HS-27A (cell line): ENCODE data around the gene NR3C2.

ENCODE experiments used
- DNase-seq: peaks from one replicate; pipeline ENCODE4 v3.0.0-alpha.2; 2012; ENCODE audit warnings: low read depth, missing footprints

The NR3C2 gene

DNA sequence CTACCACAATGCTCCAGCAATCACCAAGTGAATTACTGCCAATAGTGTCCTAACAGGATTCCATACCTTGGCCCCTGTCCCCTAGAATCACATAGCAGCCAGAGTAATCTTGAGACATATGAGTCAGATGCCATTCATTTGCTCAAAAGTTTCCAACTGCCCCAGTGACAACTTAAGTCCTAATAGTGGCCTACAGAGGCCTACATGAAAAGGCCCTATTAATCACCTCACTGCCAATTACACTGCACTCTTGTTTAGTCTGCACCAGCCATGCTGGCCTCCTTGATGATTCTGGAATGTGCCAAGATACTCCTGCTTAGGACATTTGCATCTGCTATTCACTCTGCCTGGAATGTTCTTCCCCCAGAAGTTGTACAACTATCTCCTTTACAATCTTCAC, 130.7 kb downstream of the NR3C2 start:
- DNase-seq = no peak

DNA sequence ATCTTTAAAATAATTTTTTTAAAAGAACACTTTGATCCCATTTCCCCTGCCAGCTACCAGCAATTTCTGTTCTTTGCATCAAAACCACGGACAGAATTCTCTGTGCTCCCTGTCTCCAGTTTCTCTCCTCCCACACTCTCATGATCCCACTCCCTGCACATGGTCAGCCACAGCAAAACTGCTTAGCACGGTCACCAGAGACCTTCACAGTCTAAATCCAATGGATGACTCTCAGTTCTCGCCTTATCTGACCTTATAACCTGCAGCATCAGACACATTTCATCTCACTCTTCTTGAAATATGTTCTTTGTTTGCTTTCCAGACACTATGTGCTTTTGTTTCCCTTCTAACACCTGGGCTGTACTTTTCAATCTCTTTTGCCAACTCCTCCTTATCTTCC, 131.5 kb downstream of the NR3C2 start:
- DNase-seq = no peak

DNA sequence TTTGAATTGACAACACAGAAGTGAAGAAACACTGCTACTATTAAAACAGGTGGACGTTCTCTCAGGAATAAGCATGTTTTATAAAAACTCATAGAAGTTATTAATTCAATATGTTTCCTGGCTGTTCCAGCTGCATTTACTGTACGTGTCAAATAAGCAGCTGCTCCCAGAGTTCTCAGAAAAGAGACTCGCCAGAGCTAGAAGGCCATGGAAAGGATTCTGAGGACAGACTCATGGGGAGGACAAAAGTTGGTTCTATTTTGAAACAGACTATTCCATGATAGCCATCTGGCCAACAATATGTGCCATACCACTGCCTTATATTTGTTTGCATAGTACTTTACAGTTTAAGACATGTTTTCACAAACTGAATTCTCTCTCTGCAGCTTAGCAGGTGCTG, 136.5 kb downstream of the NR3C2 start:
- no peak for DNase-seq

DNA sequence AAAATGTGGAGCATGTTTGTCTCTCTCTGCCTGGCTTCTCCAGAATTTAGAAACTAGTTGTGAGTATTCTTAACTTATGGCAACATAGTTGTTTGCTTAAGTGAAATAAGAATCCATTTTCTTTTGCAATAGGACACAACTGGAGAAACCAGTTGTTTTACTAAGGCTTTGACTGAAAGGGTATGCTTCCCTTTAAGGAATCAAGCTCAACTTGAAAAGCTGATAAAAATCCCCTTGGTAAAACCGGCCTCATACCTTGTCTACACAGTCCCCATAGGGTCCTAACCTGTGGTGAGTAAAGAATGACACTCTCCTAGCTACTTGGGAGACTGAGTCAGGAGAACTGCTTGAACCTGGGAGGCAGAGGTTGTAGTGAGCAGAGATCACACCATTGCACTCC, 139.8 kb downstream of the NR3C2 start:
- DNase-seq = no peak

DNA sequence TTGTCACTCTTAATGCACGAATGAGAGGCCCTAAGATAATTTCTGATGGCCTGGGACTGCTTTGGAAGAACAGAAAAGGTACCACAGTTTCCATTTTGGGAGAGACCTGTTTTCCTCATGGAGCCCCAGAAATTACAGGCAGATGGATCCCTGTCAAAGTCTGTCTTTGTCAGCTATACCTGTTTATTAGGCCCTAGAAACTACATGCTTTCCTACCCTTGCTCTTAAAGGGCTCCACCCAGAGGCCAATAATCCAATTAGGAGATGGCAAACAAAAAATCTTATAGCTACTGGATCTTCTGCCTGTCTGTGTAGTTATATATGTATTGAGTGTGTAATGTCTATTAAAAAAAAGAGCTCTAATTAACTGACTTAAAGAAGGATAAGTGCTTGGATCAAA, 141.3 kb downstream of the NR3C2 start:
- no peak for DNase-seq

DNA sequence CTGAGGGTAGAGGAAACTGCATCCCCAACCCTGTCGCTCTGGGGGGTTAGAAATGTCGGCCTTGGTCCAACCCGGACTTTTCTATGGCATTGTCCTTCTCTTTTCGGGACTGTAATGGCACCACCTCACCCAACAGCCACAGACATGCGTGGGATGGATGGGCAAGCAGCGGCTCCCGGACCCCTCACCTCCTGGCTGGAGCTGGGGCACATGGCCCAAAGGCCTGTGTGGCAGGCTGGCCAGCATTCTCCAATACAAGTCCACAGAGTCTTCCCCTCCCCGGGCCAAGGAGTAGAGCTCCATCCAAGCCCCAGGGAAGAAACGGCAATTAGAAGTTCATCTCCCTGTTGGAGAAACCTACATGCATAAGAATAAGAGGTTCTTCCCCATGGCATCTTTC, 142.9 kb downstream of the NR3C2 start:
- no peak for DNase-seq

DNA sequence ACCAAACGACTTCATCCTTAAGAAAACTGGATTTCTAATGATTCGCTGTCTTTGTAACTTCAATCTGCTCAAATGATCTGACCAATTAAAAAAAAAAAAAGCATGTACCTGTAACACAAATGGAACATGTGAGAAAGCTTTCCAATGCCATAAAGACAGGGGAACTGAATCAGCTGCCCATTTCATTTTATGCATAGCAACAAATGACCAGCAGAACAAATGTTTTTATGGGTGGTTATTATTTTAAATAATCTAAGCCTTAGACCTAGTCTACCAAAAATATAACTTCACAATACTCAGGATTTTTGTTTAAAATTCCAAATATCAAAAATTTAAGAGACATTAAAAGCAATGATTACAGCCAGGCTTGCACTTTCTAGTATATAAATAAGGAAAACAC, 145.7 kb downstream of the NR3C2 start:
- no peak for DNase-seq

DNA sequence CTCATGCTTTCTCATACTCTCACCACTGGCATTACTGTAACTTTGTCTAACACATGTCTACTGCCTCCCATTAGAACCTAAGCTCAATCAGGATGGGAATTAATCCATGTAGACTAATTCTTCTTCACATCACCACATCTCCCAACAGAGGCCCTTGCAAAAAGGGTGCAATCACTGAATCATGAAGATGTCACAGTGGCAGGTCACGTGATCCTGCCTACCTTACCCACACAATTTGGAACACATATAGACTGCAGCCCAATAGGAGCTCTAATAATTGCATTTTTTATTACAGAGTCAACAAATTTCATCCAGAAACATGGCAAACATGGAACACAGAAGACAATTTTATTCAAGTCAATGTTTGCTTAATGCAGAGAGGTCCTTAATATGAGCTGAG, 146.6 kb downstream of the NR3C2 start:
- DNase-seq = no peak

DNA sequence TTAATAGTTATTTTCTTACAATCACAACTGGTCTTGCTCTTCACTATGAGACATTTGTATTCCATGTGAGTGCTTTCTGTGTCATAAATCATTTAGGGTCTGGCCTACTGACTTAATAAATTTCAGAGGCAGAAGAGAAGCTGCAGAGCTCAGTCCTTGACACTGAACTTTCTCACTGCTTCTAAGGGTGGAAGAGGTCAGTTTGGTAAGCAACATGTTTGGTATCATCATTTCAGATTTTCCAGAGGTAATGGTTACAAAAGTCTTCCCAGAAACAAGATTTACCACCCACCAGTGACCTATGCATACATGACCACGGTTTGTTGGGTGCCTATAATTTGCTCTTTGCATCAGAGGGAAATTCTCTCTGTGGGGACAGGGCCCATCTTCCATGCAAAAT, 148.6 kb downstream of the NR3C2 start:
- no peak for DNase-seq

DNA sequence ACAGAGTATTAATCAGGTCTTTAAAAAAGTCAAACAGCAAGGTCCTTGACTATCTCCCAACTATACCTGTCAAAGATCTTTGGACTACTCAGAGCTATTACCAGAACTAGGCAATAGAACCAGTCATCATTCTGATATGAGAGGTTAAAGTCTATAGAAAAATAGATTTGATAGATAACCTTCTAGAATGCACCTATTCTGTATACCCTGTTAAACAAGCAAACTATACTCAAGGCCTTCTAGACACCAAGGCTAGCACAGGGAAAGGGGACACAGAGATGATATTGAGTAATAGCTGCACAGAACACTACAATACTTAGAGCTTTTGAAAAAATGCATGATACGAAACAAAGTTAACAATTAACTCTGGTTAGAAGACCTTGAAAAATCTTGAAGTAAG, 149.5 kb downstream of the NR3C2 start:
- DNase-seq = no peak

DNA sequence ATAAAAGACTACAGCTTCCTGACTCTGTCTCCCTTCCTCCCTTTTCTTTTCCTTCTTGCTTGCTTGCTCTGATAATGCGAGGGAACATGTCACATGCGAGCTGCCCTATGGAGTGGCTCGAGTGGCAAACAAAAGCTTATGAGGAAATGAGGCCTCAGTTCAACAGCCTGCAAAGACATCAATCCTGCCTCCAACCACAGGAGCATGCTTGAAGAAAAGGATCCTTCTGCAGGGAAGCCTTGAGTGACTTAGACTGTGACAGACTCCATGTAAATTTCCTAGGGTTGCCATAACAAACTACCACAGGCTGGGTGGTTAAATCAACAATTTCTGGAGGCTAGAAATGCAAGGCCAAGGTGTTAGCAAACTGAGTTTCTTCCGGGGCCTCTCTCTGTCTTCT, 152.5 kb downstream of the NR3C2 start:
- DNase-seq = no peak

DNA sequence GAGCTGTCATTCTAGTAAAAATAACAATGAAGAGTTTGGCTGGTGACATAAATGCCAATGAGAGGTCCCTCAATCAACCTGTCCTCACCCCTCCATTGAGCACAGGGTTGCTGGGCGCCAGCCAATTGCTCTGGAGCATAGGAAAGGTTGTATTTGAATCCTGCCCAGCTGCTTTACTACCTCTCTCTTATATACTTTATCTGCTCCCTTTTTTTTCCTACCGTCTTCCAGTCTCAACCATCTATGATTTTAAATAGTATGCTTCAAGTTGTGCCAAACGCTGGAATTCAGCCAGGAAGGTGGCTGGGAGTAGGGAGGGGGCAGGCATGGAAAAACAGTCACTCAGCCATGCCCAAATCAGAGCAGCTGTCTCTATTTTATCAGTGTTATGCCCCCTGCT, 153.8 kb downstream of the NR3C2 start:
- no peak for DNase-seq

DNA sequence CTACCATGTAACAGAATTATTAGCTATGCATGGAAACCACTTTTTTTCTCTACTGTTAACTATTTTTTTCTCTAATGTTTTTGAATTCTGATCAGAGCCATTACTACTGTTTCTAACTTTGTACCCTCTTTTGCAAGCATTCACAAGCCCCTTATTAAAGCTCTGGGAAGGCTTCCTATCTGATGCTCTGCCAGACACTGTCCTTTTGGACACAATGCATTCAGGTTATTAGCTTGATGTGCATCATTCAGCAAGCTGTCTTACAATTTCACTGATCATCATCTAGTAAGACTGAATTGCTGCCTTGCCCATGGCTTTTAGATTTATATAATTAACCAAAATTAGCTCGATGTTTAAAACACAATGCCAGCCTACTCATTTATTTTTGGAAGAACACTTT, 155.1 kb downstream of the NR3C2 start:
- DNase-seq = no peak

DNA sequence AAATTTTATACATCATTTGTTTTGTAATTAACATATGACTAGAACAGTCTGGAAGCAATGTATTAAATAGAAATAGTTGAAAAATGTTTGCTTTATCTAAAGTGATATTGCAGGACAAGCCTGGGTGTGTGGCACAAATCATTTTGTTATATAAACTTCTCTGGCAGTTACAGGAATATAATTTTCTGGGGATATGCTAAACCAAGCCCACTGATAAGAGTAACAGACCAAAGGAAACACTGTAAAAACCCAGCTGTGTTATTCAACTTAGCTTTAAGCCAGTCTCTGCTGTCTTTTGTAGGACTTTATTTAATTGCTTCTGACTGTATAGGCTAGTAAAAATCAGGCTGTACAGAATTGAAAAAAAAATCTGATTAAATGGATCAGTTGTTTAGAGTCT, 156.2 kb downstream of the NR3C2 start:
- no peak for DNase-seq

DNA sequence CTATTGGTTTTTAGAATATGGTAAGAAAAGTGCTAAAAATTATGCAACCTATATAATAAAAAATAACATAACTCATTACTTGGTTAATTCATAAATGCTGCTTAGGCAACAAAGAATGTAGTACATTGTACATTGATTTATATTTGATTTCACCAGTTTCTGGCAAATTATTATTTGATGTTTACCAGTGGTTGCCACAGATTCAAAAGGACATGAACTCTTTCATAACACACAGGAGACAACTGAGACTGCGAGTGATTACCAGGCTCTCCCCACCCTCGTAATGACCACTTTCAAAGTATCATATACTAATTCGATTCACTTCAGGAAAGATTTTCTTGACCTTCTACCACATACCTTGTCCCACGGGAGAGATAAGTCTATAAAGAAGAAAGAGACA, 158.5 kb downstream of the NR3C2 start:
- DNase-seq = no peak

DNA sequence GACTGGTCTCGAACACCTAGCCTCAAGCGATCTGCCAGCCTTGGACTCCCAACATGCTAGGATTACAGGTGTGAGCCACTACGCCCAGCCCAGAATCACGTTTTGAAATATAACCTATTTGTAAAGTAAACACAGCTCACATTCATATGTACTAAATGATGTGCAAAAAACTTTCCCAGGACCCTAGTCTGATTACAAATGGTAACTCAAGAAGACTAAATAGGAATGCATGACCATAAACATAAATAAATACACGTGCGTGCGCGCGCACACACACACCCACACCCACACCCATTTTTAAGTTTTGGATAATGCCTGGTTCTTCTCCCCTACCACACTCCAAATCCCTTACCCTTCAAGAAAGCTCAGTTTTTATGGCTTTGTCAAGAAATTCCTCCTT, 163.9 kb downstream of the NR3C2 start:
- no peak for DNase-seq

DNA sequence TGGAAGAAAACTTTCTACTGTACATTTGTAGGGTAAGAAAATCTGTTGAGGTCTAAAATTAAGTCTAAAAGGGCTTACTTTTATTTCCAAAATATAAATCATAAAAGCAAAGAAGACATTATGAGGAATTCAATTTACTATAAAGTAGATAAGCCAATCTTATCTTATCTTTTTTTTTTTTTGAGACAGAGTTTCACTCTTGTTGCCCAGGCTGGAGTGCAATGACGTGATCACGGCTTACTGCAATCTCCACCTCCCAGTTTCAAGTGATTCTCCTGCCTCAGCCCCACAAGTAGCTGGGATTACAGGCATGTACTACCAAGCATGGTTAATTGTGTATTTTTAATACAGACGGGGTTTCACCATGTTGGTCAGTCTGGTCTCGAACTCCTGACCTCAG, 166.9 kb downstream of the NR3C2 start:
- no peak for DNase-seq

DNA sequence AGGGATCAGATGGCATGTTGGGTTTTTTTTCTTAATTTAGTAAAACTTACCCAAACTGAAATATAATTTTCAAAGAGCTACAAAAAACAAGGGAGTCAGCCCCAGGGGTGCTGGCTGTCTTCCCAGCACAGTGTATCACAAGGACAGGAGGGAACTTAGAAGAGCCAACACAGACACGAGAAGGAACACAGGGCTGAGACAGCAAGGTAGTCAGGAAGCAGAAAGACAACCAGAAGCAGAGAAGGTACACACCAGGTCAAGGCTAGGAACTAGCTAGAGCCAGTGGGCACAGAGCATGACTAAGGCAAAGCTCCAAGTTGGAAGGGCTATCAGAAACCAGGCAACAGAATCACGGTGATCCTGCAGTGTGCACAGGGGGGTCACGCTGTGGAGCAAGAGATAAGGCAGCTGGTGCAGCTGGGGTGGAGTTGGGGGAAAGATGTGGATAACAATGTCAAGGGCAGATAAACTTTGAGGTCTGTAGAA, 168.7 kb downstream of the NR3C2 start:
- no peak for DNase-seq

DNA sequence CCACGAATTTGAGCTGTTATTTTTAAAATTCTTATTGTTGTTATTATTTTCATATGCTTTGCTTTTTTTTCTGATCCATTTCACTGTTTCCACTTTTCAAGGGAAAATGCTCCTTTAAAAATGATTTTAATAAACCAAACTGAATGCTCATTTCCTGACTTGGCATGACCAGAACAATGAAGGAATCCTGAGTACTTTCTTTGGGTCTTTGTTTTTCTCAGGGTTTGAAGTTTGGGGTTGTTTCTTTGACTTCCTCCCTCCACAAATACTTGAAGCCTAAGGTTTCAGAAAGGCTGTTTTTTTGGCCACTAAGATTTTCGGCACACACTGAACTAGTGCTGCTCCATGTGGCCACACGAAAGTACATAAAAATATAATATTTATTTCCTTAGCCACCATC, 171.0 kb downstream of the NR3C2 start:
- DNase-seq = no peak

DNA sequence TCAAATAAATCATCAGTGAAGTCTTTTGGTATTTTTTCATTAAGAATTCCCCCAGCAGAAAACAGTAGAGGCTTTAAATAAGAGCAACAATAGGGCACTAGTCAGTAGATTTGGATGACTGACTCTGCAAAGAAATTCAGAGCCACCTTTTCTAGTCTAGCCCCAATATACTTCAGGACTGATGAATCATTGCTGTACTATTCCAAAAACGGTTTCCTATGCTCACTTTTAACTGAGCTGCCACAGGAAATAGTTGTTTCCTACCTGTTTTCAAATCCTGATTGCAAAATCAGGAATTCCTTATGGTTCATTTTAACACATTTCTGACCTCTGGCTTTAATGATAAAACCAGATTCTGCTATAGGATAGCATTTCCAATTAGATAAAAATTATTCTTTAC, 171.6 kb downstream of the NR3C2 start:
- DNase-seq = no peak

DNA sequence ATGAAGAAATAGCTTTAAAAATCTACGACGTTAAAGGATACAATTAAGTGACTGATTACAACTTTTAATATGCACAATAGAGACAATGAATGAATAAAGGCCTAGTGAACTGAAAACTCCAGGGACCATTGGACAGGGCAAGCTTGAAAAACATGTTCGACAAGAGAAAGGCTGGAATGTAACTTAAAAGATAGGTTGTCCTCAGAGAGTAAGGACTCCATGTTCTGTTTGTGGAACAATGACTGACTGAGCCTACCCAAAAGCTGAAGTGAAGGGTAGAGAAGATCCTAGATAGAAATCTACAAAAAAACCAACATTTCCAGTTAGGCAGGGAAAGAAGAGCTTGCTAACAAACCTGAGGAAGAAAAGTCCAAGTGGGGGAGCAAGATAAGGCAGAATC, 173.4 kb downstream of the NR3C2 start:
- DNase-seq = no peak

DNA sequence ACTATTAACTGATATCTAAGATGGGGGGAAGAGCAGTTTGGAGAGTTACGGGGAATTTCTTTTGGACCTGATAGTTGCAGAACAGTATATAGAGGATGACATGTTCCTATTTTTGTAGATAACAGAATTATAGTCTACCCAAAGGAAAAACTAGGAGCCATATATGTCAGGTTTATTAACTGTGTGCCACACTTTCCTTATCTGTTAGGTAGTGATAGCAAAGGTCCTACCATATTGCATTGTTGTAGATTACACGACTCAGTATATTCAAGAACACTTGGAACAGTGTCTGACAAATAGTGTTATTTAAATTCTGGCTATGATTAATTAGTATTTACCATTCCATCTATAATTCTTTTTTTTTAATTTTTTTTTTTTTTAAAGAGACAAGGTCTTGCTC, 175.3 kb downstream of the NR3C2 start:
- DNase-seq = no peak

DNA sequence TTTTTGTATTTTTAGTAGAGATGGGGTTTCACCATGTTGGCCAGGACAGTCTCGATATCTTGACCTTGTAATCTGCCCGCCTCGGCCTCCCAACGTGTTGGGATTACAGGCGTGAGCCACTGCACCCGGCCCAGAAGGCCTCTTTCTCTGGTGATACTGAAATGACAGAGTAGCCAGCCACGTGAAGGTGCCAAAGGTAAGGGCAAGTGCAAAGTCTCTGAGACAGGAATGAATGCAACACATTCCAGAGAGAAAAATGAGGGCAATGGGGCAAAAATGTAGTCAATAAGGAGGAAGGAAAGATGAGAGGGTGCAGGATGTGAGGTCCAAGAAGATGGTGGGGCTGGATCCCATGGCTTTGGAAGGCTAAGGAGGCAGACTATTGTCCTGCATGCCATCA, 176.0 kb downstream of the NR3C2 start:
- no peak for DNase-seq

DNA sequence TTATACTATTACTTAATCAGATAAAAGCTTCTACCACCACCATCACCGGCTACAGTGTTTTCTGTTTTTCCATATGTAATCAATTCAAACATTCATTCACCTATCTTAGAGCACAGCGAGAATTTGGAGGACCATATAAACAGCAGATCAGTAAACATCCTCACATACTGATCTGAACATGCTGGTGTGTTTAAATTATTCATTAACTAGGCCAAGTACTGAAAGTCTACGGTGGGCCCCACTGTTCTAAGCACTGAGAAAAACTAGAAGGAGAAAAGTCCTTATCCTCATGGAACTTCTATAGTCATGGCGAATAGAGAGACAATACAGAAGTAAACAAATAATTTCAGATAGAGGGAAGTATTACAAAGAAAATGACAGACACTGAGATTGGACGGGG, 176.6 kb downstream of the NR3C2 start:
- DNase-seq = no peak

DNA sequence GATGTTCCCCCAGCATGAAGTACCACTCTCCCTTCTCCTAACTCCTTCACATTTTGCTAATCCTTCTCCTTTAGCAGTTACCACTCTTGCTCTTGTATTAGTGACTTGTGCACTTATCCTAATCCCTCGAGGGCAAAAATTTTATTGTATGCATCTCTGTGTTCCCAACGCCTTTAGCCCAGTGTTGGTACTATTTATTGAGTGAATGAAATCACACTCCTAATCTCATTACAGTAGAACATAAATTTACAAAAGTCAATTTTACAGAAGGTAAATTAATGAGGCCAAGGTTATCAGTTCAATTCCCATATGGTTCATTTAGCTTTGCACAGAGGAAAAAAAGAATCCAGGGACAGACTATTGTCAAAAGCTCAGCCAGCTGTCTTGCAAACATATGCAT, 178.4 kb downstream of the NR3C2 start:
- DNase-seq = no peak
